Measurements from ENCODE around the gene BLACAT1.

- TF ChIP-seq POLR2A (IDR thresholded peaks at IDR 0.05) (no peak), CTCF (IDR thresholded peaks at IDR 0.05) (no peak)
These were observed 18.3 kb downstream of the BLACAT1 start for GRCh38 chr1:205437570-205437969.

Measured in Peyer's patch (tissue), 4 donors.